GM19099 (cell line): ENCODE measurements around the gene NEUROD2.

Source experiments
- POLR2A ChIP-seq: IDR thresholded peaks from 3 replicates; pipeline ENCODE4 v1.6.1; 2011; ENCODE audit warnings: low read depth; ENCODE audit not compliant: insufficient read length; ENCODE audit errors: extremely low read depth

NEUROD2 gene

DNA sequence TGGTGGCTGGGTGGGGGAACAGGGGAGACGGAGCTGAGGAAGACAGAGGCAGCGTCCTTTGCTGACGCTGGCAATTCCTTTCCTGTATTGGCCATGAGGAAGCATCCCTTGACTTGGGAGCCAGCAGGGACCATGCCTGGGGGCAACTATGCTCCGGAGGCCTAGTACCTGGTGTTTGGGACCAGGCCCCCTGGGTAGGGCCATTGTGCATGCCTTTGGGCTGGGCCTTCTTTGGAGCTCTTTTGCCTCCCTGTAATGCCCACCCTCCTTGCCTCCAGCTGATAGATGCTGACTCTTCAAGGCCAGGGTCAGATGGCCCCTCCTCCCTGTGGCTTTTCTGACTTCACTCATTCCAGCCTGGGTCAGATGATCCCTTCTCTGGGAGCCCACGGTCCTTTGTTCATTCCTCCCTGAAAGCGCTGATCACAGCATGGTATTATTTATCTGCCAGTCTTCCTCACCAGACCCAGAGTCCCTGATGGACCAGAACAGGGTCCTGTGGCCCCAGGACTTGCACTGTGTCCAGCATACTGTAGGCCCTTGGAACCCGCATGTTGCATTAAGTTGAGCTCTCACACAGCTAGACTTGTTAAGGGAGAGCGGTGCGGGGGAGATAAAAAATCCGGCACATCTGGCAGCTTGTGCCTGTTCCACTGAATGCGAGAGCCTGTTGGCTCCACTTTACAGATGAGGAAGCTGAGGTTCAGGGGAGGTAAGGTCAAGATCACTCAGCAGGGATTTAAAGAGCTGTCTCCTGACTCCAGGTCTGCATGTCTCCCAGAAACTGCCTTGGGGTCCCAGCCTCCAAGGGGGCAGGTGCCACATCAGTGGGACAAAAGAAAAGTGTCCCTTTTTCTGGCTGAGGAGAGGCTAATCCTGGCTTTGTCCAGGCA, 32.1 kb upstream of the NEUROD2 start:
- no peak for TF ChIP-seq POLR2A

- no peak for TF ChIP-seq POLR2A
These were observed 31.3 kb upstream of the NEUROD2 start for GRCh38 chr17:39639043-39639442.

DNA sequence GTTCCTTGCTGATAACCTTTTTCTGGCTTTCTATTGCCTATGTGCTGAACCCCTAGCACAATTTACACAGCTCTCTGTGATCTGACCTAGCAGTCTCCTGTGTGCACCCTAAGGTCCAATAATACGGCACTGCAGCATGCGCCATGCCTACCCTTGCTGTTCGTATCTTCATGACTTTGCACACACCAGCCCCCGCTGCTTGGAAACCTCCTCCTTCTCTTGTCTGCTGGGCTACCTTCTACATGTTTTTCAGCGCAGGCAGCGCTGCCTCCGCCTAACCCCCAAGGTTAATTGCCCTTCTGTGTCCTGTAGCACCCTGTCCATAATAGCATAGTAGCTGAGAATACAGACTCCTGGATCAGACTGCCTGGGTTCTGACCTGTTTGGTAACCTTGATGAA, 30.6 kb upstream of the NEUROD2 start:
- TF ChIP-seq POLR2A: no peak

DNA sequence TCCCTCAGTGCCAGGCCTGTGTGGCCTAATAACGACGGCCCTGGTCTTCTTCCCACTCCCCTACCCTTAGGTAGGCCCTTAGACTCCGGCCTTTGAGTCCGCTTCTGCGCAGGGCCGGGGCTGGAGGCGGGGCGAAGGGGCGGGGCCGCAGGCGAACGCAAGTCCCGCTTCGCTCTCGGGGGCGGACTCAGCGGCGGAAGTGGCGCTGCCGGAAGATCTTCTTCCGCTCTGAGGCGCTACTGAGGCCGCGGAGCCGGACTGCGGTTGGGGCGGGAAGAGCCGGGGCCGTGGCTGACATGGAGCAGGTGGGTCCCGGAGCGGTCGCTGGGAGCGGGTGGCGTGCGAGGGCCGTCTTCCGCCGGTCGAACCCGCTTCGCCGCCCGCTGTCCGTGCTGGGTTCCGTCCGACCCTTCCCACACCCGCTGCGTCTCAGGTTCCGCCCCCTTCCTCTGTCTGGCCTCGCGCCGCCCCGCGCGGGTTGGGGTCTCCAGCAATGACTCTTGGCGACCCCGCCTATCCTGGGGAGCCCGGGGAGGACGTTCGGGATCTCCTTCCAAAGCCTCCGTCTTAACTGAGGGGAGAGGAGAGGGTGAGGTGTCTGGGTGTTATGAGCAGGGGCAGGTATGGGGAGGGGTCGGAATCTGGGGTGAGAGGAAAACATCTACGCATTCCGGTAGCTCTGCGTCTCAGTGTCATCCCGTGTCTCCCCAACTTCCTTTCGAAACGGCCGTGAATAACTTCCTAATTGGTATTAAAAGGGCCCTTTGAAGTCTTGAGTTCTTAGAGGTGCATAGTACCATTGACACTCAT, 29.4 kb upstream of the NEUROD2 start, which contains the start of gene STARD3:
TSS of gene STARD3 (plus strand) at position 218 of the 810 bp plus-strand sequence. CDS start 16,388 bp downstream, outside the sequence.
- peak; percentile 81 for TF ChIP-seq POLR2A

DNA sequence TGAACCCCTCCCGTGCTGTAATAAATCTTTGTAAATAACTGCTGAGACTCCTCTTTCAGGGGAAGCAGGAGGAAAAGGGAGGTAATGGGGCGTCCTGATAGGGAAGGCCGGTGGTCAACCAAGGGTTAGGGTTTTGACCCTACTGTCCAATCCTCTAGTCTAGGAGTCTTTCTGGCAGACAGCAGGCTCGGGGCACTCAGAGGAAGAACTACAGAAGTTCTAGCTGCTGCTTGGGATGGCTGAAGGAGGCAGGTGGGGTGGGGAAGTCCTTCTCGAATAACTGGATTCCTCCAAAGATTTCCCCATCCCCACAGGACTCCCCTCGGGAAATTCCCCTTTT, 28.8 kb upstream of the NEUROD2 start:
- TF ChIP-seq POLR2A: no peak

DNA sequence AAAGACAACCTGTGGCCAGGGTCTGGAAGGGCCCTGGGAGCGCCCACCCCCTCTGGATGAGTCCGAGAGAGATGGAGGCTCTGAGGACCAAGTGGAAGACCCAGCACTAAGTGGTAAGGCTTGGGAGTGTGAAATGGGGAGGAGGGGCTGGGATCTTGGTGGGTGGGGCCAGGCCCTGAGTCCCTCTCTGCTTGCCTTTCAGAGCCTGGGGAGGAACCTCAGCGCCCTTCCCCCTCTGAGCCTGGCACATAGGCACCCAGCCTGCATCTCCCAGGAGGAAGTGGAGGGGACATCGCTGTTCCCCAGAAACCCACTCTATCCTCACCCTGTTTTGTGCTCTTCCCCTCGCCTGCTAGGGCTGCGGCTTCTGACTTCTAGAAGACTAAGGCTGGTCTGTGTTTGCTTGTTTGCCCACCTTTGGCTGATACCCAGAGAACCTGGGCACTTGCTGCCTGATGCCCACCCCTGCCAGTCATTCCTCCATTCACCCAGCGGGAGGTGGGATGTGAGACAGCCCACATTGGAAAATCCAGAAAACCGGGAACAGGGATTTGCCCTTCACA, 28.0 kb upstream of the NEUROD2 start:
- no peak for TF ChIP-seq POLR2A

GRCh38 chr17:39634384-39634871, 26.7 kb upstream of the NEUROD2 start:
- no peak for TF ChIP-seq POLR2A

- no peak for TF ChIP-seq POLR2A
These were observed 26.0 kb upstream of the NEUROD2 start for GRCh38 chr17:39633570-39634183.

DNA sequence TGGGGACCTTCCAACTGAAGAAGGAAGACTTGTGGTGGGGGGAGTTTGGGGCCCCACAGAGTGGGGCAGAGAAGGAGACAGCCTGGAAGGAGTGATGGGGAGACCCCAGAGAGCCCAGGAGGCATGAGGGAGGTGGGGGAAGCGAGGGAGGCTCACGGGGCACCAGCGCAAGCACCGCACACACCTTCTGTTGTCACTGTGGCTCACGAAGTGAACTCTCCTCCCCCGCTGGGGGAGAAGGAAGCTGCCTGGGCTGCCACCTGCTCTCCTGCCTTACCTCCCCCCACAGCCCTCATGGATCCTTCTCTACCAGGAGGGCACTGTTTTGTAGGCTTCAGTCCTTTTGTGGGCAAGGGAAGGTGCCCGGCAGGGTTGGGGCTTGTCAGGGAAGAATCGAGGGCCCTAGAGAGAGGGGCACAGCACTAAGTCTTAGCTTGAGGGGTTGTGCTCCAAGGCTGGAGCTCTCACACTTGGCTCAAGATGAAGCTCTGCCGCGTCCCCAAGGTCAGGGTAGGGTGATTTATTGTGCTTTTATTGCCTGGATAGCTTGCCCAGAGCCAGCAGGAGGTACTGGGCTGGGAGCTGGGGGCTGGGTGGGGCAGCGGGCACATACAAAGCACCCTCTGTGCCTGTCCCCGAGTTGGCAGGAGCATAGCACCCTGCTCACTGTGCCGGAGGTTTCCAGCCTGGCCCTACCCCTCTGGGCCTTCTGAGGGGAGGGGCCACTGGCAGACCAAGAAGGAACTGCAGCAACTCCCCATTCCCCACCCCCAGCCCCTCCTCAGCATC, 24.6 kb upstream of the NEUROD2 start:
- TF ChIP-seq POLR2A: no peak

- no peak for TF ChIP-seq POLR2A
These were observed 23.7 kb upstream of the NEUROD2 start for GRCh38 chr17:39631403-39631802.

GRCh38 chr17:39629898-39630297, 22.2 kb upstream of the NEUROD2 start:
- TF ChIP-seq POLR2A: no peak

- TF ChIP-seq POLR2A: no peak
These were observed 21.8 kb upstream of the NEUROD2 start for GRCh38 chr17:39629494-39629880.

DNA sequence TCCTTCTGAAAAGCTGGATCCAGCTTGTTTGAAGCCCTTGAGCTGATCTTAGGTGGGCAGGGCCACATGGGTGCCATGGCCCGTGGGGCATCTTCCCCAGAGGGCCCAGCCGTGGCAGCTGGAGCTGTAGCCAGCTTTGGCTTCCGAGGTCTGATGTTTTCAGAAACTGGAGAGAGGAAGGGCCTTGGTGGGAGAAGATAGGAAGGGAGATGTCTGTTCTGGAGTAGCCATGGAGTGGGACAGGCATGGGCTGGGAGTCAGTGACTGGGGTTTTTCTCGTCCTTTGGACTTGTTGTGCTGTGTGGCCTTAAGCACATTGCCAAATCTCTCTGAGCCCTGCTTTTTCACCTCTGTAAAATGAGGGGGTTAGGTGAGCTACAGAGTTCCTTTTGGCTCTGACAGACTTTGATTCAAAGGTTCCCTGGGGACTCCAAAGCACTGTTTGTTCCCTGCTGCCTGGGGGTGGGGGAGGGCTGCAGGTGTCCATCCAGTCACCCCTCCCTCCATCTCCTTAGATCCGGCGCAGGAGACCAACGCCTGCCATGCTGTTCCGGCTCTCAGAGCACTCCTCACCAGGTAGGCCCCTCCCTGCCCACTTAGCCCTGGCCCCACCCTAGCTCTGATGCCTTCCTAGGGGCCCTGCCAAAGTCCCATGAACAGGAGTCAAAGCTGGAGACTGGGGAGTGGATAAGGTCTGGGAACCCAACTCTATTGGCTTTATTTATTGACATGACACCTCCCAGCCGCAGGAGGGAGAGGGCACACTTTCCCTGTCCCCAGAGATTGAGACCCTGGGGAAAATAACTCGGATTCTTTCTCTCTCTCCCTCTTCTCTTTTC, 21.2 kb upstream of the NEUROD2 start:
- no peak for TF ChIP-seq POLR2A

GRCh38 chr17:39627712-39628516, 20.2 kb upstream of the NEUROD2 start:
- no peak for TF ChIP-seq POLR2A
